ENCODE results near the gene ZDHHC14.

Gene ZDHHC14

GRCh38 chr6:157604816-157605215, 223.8 kb downstream of the ZDHHC14 start:
- DNase-seq: no peak
- H3K4me1 ChIP-seq (ENCODE audit: low read length): 0 out of 2 replicates have a peak, but pooled peaks cover 3% of the 10 kb centered on the region
- TF ChIP-seq EZH2 (optimal IDR thresholded peaks at IDR 0.05; ENCODE audit: low read depth, low read length) (no peak), EZH2phosphoT487 (IDR thresholded peaks at IDR 0.05; ENCODE audit: low read length) (no peak)
- TF ChIP-seq, protein P1, sequence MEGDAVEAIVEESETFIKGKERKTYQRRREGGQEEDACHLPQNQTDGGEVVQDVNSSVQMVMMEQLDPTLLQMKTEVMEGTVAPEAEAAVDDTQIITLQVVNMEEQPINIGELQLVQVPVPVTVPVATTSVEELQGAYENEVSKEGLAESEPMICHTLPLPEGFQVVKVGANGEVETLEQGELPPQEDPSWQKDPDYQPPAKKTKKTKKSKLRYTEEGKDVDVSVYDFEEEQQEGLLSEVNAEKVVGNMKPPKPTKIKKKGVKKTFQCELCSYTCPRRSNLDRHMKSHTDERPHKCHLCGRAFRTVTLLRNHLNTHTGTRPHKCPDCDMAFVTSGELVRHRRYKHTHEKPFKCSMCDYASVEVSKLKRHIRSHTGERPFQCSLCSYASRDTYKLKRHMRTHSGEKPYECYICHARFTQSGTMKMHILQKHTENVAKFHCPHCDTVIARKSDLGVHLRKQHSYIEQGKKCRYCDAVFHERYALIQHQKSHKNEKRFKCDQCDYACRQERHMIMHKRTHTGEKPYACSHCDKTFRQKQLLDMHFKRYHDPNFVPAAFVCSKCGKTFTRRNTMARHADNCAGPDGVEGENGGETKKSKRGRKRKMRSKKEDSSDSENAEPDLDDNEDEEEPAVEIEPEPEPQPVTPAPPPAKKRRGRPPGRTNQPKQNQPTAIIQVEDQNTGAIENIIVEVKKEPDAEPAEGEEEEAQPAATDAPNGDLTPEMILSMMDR (IDR thresholded peaks at IDR 0.05; ENCODE audit: low read length): no peak

DNA sequence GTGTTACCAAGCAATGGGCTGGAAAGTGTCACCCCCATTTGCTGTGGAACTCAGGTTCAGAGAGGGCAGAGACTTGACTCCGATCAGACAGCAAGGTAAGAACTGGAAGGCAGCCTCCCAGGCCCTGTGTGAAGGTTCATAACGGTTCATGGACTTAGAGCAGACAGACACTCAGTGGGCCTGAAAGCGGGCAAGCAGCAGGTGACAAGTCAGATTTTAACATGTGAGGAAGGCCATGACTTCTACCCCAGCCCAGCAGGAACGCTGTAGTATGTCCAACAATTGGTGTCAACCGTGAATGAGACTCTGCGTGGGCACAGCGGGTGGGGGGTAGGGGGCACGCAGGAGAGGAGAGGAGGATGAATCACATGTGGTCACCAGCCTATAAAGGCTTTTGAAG, 224.5 kb downstream of the ZDHHC14 start:
- no peaks in the 10 kb centered on the region for H3K79me2 ChIP-seq (ENCODE audit: low read length)
- H3K9me2 ChIP-seq (replicated peaks; ENCODE audit: insufficient read depth, low read length): no peaks in the 10 kb centered on the region
- no peaks in the 10 kb centered on the region for H3K27me3 ChIP-seq (replicated peaks; ENCODE audit: insufficient read depth, low read length)
- H3K4me1 ChIP-seq (ENCODE audit: low read length): 0 out of 2 replicates have a peak, but pooled peaks cover 3% of the 10 kb centered on the region
- no peaks in the 10 kb centered on the region for H3F3A ChIP-seq (ENCODE audit: insufficient read depth, low read length)
- no peak overlapping the region for H3K9ac ChIP-seq (ENCODE audit: low read length)
- H4K20me1 ChIP-seq (ENCODE audit: insufficient read depth, low read length): no peaks in the 10 kb centered on the region
- no peak overlapping the region for H2AFZ ChIP-seq (ENCODE audit: low read length)
- H3K36me3 ChIP-seq (replicated peaks; ENCODE audit: insufficient read depth, low read length): no peaks in the 10 kb centered on the region
- no peak for DNase-seq
- H3K9me3 ChIP-seq (replicated peaks; ENCODE audit: insufficient read depth, low read length): no peaks in the 10 kb centered on the region
- TF ChIP-seq EZH2phosphoT487 (IDR thresholded peaks at IDR 0.05; ENCODE audit: low read length): no peak
- TF ChIP-seq EZH2 (optimal IDR thresholded peaks at IDR 0.05; ENCODE audit: low read depth, low read length): no peak
- TF ChIP-seq, protein P1 (IDR thresholded peaks at IDR 0.05; ENCODE audit: low read length): no peak
- H3K4me3 ChIP-seq (ENCODE audit: low read length): no peak overlapping the region
- H3K4me2 ChIP-seq (ENCODE audit: low read depth, low read length): no peak overlapping the region
- no peak overlapping the region for H3K27ac ChIP-seq (ENCODE audit: low read length)

More at GRCh38 chr6:157604816-157605215, 223.8 kb downstream of the ZDHHC14 start:
- Histone ChIP-seq H3K27ac (ENCODE audit: low read length) (no peak overlapping the region), H3K27me3 (replicated peaks; ENCODE audit: insufficient read depth, low read length) (no peaks in the 10 kb centered on the region), H2AFZ (ENCODE audit: low read length) (no peak overlapping the region), H3K9ac (ENCODE audit: low read length) (no peak overlapping the region), H3K9me2 (replicated peaks; ENCODE audit: insufficient read depth, low read length) (no peaks in the 10 kb centered on the region), H3F3A (ENCODE audit: insufficient read depth, low read length) (no peaks in the 10 kb centered on the region), H3K9me3 (replicated peaks; ENCODE audit: insufficient read depth, low read length) (no peaks in the 10 kb centered on the region), H3K36me3 (replicated peaks; ENCODE audit: insufficient read depth, low read length) (no peaks in the 10 kb centered on the region), H3K4me2 (ENCODE audit: low read depth, low read length) (no peak overlapping the region), H3K4me3 (ENCODE audit: low read length) (no peak overlapping the region), H4K20me1 (ENCODE audit: insufficient read depth, low read length) (no peaks in the 10 kb centered on the region), H3K79me2 (ENCODE audit: low read length) (no peaks in the 10 kb centered on the region)

DNA sequence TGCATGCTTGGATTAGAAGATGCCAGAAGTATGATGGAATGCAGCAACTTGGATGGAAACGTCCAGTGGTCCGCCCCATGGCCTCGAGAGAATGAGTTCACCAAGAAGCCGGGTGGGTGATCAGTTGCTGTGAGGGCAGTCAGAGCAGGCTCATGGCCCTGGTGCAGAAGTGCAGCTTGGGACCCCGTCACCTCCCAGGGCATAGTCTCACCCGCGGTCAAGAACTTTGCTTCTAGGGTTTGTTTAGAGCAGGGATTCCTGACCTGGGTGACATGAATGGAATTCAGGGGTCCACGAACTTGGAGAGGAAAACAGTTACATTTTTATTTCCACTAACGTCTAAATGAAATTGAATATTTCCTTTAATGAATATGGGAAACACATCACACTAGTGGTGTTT, 225.5 kb downstream of the ZDHHC14 start:
- Histone ChIP-seq H3K4me2 (ENCODE audit: low read depth, low read length) (no peak overlapping the region), H3K9me2 (replicated peaks; ENCODE audit: insufficient read depth, low read length) (no peaks in the 10 kb centered on the region)

More for the DNA sequence above, 225.5 kb downstream of the ZDHHC14 start:
- TF ChIP-seq, protein P1 (IDR thresholded peaks at IDR 0.05; ENCODE audit: low read length): no peak
- no peak for TF ChIP-seq EZH2phosphoT487 (IDR thresholded peaks at IDR 0.05; ENCODE audit: low read length)
- TF ChIP-seq EZH2 (optimal IDR thresholded peaks at IDR 0.05; ENCODE audit: low read depth, low read length): no peak
- Histone ChIP-seq H3K36me3 (replicated peaks; ENCODE audit: insufficient read depth, low read length) (no peaks in the 10 kb centered on the region), H3K9me3 (replicated peaks; ENCODE audit: insufficient read depth, low read length) (no peaks in the 10 kb centered on the region), H3K79me2 (ENCODE audit: low read length) (no peaks in the 10 kb centered on the region), H2AFZ (ENCODE audit: low read length) (no peak overlapping the region), H3K4me3 (ENCODE audit: low read length) (no peak overlapping the region), H3K27ac (ENCODE audit: low read length) (no peak overlapping the region), H4K20me1 (ENCODE audit: insufficient read depth, low read length) (no peaks in the 10 kb centered on the region), H3K27me3 (replicated peaks; ENCODE audit: insufficient read depth, low read length) (no peaks in the 10 kb centered on the region), H3F3A (ENCODE audit: insufficient read depth, low read length) (no peaks in the 10 kb centered on the region), H3K4me1 (ENCODE audit: low read length) (0 out of 2 replicates have a peak, but pooled peaks cover 3% of the 10 kb centered on the region), H3K9ac (ENCODE audit: low read length) (no peak overlapping the region)
- DNase-seq: no peak
